HG02678 (cell line): Measurements from ENCODE around the gene PLAAT4.
"Not testable (repeated sequence)": the region's sequence is repeated elsewhere in the genome, so short reads cannot be mapped to it uniquely, and the experiment has no call there.

Experiments used
- ATAC-seq: cut with Tn5 transposase; IDR thresholded peaks from one replicate; pipeline ENCODE4 v1.9.1; 2021; ENCODE audit warnings: mild to moderate bottlenecking, moderate library complexity; ENCODE audit not compliant: unreplicated experiment

The PLAAT4 gene

DNA sequence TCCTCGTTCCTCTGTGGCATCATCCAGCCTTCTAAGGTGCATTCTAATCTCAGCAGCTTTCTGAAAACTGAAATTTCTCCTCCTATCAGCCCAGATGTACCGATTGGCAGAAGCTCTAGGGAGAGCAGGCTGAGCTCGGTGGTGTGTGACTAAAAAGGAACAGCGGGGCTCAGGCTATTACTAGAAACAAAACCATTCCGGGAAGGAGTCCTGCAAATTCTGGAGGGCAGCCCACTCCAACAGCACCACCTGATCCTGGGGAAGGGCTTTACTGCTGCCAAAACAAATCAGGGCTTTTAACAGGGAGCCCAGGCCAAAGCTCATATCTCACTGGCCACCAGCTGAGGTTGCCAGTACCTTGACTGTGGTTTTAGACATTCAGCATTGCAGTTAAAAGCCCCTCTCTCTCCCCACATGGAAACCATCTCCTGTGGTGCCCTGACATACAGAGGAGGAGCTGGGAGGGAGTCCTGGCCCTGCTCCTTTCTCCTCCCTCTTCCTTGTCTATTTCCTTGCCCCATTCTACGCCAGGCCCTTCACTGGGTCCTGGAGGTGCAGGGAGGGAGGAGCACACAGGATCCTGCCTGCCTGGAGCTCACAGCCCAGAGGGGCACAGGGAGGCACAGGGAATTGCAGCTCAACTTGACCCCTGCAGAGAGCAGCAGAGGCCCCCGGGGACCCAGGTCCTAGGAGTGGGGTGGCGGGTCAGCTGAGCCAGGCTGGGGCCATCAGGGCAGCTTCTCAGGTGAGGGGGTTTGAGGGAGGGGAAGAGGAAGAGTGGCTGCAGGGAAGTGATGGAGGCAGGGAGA is 889 bp downstream of the PLAAT4 start:
- no peak for ATAC-seq

DNA sequence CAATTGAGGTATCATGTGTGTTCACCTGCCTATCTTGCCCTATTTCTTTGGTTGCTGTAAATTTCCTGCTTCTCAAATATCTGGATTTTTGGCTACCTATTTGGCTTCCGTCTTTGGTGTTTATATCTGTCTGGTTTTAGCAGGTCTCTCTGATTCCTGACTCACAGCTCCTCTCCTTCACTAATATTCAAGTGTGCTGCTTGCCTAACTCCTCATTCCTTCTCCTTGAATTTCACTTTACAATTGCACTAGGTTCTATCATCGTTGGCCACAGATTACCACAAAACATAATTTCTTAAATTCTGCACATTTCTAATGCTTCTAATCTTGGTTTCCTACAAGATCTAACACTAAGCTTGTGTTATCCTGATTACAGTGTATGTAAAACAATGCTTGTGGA is 5.9 kb downstream of the PLAAT4 start:
- not testable (repeated sequence) for ATAC-seq

DNA sequence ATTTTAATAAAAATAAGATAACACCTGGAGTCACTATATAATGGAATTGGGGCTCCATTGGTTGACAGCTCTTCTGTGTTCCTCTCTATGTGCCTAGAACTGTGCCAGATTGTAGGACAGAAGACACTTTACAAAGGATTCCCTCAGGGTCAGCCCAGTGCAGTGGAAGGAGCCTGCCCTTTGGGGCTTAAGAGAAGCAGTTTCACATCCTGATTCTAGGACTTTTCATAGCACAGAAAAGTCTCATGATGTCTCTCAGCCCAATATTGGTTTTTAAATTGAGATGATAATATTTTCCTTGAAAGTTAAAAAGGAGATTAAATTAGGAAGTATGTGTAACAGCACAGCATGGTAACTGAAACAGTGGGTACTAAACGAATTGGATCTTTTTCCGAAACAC is 7.1 kb downstream of the PLAAT4 start:
- no peak for ATAC-seq

DNA sequence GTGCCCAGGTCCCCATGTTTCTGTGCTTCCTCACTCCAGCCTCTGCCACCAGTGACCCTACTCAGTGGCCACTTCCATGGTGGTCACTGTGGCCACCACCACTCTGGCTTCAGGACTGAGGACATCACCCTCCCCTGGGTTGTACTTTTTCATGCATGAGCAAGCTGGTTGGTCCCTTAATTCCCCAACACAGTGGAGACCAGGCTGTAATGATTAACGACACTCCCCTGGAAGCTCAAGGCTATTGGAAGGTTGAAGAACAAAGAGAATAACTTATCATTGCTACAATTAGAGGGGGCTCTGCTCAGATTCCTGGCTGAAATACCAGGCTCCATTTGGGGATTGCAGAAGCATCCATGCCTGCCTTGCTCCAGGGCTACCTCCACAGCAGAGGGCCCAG is 10.5 kb downstream of the PLAAT4 start:
- ATAC-seq: no peak

DNA sequence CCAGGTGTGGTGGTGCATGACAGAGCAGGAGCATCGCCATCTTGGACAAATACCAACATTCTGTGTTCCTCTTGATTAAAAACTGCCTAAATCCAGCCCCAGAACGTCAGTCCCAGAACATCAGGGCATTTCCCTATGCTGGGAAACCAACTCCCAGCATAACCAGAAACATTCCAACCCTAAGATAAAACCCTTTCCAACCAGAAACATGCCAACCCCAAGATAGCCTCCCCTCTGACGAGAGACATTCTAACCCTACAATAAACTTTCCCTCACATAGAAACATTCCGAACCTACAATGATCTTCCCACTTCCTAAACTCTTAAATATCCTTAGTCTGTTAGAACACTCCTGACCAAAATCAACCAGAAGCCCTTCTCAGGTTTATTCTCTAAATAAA is 11.6 kb downstream of the PLAAT4 start:
- ATAC-seq: no peak

DNA sequence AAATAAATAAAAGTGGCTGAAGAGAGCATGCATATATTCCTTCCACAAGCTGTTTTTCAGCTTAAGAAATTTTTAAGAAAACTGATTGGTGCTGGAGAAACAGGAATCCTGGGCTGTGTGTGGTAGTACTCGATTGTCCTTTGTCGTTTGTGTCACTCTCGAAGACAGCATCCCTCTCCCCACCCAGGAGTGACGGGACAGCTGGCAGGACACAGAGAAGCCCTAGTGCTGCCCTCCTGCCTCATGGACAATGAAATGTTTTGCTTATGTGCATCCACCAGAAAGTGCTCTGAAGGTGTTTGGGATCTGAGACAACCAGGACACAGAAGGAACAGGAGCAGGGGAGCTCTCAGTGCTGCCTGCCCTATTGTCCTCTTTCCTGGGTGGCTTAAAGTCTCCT is 12.8 kb downstream of the PLAAT4 start:
- ATAC-seq: no peak

DNA sequence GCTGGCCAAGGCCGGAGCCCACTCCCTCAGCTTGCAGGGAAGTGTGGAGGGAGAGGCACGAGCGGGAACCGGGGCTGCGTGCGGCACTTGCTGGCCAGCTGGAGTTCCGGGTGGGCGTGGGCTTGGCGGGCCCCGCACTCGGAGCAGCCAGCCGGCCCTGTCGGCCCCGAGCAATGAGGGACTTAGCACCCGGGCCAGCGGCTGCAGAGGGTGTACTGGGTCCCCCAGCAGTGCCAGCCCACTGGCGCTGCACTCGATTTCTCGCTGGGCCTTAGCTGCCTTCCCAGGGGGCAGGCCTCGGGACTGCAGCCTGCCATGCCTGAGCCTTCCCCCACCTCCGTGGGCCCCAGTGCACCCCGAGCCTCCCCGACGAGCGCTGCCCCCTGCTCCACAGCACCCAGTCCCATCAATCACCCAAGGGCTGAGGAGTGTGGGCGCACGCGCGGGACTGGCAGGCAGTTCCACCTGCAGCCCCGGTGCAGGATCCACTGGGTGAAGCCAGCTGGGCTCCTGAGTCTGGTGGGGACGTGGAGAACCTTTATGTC is 13.6 kb downstream of the PLAAT4 start:
- ATAC-seq: not testable (repeated sequence)

DNA sequence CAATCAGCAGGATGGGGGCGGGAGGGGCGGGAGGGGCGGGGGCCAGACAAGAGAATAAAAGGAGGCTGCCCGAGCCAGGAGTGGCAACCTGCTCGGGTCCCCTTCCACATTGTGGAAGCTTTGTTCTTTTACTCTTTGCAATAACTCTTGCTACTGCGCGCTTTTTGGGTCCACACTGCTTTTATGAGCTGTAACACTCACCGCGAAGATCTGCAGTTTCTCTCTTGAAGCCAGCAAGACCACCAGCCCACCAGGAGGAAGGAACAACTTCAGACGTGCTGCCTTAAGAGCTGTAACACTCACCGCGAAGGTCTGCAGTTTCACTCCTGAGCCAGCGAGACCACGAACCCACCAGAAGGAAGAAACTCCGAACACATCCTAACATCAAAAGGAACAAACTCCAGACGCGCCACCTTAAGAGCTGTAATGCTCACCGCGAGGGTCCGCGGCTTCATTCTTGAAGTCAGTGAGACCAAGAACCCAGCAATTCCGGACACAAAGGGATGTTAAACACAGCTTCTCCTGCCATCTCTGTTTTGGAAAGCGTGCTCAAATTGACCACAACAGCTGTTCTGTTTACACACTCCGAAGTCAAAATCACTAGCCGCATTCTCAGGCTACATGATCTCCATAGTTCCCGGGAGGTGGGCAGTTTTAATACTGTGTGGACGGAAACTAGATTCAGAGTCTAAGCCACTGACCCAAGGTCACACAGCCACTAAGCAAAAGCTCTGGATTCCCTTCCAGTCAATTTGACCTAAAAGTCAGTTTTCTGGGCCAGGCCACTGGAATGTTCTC is 14.7 kb downstream of the PLAAT4 start:
- ATAC-seq: no peak

DNA sequence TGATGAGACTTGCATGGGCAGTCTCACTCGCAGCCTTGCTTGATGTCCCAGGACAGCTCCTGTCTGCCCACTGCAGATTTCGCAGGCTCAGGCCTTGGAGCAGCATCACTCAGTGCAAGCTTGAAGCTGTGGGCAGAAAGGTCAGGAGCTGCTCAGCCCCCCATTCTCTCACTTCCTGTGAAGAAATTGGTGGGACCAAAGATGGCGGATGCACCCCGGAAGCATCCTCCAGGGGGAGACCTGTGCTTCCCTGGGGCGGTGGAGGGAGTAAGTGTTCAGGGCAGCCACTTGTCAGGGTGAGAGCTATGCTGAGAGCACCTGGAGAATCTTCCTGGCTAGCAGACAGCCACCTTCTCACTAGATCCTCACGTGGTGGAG is 15.3 kb downstream of the PLAAT4 start:
- no peak for ATAC-seq

DNA sequence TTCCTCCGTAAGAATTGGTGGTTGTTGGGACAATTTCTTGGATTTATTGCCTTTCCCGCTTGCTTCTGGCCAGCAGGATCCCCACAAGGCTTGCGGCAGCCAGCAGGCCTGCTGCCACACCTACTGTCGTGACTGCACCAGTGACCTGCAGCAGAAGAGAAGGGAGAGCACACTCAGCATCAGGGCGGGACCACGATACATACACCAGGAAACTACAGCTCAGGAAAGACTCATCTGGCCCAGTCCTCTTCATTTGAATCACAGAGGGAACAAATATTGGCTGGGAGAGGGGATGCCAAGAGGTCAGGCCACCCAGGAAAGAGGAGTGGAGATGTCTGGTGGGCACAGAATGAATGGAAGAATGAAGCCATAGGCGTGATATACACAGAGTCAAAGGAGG is 16.3 kb downstream of the PLAAT4 start:
- ATAC-seq: no peak

DNA sequence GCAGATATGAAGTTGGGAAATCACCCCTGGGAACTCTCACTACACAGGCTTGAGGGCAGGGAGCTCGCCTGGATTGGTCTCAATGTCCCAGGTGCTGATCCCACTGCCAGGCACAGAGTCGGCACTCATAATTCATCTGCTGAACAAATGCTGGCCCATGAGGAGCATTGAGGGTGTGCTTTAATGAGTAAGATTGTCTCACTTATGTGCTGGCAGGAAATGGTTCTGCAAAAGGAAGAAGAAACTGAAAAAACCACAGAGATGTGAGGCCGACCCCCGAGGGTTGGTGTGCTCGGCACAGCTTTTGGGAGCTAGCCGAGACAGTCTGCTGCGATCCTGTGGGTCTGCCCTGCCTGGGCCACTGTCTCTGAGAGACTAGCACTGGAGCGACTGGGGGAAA is 17.2 kb downstream of the PLAAT4 start:
- ATAC-seq: peak; percentile 82

DNA sequence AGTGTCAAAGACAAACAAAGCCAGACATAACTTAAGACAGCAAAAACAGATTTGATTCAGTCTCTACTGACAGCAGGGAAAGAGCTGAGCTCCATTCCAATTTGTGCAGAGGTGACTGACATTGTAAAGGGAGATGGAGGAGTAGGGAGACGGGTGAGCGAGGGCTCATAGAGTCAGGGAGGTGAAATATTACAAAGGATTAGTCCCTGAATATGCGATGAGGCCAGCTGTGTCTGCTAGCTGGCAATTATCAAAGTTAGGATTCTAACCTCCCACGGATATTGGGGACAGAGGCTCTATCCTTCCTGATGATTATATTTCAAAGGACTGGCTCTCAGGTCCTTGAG is 18.2 kb downstream of the PLAAT4 start:
- ATAC-seq: no peak

DNA sequence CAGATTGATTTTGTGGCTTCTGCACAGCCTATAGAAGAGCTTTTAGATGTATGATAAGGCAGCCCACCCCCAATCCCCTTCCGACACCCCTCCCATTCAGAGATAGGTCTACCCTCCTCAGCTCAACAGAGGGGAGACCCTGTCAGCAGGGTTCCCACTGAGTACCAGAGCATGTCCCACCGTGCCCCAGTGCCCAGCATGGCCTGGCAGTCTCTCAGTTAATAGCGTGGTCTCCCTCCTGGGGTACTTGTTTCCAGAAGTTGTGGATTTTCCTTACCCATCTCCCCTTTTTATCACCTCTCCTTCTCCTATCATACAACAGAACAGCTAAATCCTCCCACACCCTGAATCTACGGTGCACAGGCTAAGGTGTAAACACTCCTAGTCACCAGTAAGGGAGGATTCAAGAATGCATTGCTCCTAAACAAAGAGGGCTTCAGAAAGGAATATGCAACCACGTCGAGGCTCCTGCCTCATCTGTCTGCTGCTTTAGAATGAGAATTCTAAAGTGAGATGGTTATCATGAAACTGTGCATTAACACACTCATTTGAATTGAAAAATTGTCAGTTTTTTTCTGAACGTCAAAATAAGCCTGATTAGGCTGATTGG is 19.9 kb downstream of the PLAAT4 start:
- no peak for ATAC-seq

DNA sequence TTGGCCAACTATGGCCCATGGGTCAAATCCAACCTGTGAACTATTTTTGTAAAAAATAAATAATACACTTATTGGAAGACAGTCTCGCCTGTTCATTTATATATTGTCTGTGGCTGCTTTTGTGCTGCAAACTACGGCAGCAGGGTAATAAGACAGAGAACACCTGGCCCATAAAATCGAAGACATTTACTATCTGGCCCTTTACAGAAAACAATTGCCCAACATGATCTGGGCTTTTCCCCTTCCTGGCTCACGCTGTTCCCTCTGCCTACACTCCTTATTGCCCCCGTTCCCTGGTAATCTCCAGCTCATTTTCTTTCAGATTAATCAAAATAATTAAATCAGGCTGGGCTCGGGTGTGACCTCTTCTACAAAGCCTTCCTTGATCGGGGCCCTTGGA is 21.0 kb downstream of the PLAAT4 start:
- no peak for ATAC-seq

DNA sequence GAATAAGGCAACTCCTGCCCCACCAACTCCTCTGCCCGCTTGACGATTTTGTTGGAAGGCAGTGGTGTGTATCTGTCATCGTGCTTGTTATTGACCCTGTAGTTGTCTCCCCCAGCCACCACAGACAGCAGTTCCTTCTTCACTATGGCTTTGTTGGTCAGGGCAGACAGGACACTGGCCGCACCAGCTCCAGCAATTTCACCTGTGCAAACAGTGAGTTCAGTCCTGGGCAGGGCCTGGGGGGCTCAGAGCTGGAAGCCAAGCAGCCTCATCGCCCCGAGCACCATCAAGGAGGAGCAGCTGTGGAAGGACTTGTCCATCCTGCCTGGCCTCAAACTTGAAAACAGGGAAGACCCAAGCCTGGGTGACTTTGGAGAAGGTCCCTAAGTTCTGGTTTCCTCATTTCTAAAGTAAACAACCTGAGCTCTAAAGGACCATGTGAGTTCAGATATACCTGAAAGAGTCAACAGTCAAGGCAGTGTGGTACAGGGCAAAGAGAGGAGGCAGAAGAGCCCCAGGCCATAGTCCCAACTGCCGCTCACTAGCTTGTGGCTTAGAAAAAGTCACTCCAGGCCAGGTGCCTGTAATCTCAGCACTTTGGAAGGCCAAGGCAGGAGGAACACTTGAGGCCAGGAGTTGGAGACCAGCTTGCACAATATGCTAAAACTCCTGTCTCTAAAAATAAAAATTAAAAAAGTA is 22.0 kb downstream of the PLAAT4 start:
- ATAC-seq: no peak

DNA sequence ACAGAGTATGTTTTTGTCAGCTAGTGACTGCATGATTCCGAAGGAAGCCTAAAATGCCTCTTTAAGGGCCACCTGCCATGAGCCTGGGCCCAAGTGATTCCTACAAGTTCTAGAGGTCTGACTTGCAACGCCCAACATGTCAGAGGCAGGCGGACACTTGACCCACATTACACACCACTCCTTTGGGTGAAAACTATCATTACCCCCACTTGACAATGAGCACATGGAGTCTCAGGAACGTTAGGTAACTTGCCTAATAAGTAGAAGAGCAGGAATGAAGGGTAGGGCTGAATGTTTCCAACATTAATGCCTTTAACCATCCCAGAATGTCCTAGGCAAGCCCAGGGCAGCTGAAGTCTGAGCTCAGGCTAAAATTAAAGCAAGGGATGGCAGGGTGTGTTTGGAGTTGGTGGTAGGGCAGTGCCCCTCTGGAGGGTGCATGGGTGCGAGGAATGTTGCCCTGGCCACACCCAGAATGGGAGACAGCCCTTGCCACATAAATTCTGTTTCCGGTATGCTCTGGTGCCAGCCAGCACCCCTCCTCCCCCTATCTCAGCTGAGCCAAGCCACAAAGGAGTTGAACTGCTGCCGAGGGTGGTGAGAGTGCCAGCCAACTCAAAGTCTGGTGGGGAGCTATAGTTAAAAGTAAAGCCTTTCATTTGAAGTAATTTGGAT is 24.0 kb downstream of the PLAAT4 start:
- no peak for ATAC-seq

DNA sequence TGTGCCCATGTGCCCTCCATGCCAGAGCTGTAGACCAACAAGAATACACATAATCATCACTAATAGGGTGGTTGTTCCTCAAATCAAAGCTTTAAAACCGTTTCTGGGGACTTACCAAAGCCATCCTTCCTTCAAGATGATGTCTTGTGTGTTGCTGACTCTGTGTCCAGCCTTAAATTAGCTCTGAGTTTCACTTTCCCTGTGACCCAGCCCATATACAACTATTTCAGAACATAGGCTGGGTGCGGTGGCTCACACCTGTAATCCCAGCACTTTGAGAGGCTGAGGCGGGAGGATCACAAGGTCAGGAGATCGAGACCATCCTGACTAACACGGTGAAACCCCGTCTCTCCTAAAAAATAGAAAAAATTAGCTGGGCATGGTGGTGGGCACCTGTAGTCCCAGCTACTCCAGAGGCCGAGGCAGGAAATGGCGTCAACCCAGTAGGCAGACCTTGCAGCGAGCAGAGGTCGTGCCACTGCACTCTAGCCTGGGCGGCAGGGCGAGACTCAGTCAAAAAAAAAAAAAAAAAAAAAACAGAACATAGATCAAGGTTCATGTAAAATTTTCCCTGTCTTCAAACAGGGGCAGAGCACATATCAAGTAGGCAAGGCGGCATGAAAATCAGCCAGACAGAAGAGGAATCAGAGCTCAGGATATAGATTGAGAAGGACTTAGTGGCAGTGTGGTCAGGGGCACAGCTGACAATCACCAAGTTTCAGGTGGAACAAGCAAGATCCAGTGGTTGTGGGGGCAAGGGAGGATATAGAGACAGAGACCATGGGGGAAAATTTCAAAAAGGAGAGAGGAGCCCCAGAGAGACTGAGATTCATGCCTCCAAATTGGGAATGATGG is 26.8 kb downstream of the PLAAT4 start, which contains the start of gene PLAAT2:
PLAAT2 (minus strand) TSS at position 179 of the 855 bp plus-strand sequence; CDS start at position 124, 55 bp downstream.
- no peak for ATAC-seq

DNA sequence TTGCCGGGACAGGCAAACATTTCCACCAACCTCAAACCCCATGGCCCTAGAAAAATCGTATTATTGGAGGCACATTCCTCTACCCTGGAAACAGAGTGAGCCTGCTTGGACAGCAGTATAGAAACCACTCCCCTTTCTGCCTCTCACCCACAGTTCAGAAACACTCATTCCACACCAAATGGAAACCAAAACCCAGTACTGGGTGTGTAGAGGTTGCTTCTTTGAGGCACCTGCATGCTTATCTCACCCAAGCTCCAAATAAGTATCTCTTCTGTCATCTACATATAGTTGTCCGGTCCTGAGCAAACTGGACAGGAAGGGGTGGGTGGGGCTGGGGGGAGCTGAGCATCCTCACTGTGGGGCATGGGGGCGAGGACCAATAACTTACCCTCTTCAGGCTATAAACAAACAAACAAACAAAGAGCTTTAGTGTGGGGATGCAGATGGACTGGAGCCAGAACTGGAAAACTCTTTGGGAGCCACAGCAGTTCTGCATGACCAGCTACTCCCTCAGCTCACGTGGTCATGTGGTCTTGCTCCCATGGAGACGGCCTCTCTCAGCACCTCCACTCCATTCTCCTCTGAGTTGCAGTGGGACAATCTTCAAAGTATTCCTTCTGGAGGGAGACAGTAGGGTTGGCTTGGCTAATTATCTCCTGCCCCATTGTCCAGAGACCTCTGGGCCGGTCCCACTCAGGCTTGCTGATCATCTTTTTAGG is 27.6 kb downstream of the PLAAT4 start:
- peak; percentile 72 for ATAC-seq
